BLaER1 (cell line): ENCODE data around the gene ZBTB46.
A peak's percentile ranks its signal among the peaks of the same experiment; 100 is the strongest.

ENCODE experiments used
- H3K27ac ChIP-seq: shearing (Covaris generic); formaldehyde crosslinking; 2 replicates; pipeline ENCODE4 v1.8.1; 2022
- H3K27me3 ChIP-seq: shearing (Covaris generic); formaldehyde crosslinking; 2 replicates; pipeline ENCODE4 v1.8.1; 2022
- H3K36me3 ChIP-seq: shearing (Covaris generic); formaldehyde crosslinking; 2 replicates; pipeline ENCODE4 v1.8.1; 2022
- H3K4me1 ChIP-seq: shearing (Covaris generic); formaldehyde crosslinking; 2 replicates; pipeline ENCODE4 v1.8.1; 2022
- H3K4me2 ChIP-seq: shearing (Covaris generic); formaldehyde crosslinking; 2 replicates; pipeline ENCODE4 v1.8.1; 2022
- H3K4me3 ChIP-seq: shearing (Covaris generic); formaldehyde crosslinking; 2 replicates; pipeline ENCODE4 v1.8.1; 2022
- H3K9ac ChIP-seq: shearing (Covaris generic); formaldehyde crosslinking; 2 replicates; pipeline ENCODE4 v1.8.1; 2022
- H3K9me3 ChIP-seq: shearing (Covaris generic); formaldehyde crosslinking; 2 replicates; pipeline ENCODE4 v1.8.1; 2022
- H4K20me1 ChIP-seq: shearing (Covaris generic); formaldehyde crosslinking; 2 replicates; pipeline ENCODE4 v1.8.1; 2022
- Cebpa-rat ChIP-seq: shearing (Covaris generic); IDR thresholded peaks from 2 replicates; pipeline ENCODE4 v1.8.1; 2022

The ZBTB46 gene

DNA sequence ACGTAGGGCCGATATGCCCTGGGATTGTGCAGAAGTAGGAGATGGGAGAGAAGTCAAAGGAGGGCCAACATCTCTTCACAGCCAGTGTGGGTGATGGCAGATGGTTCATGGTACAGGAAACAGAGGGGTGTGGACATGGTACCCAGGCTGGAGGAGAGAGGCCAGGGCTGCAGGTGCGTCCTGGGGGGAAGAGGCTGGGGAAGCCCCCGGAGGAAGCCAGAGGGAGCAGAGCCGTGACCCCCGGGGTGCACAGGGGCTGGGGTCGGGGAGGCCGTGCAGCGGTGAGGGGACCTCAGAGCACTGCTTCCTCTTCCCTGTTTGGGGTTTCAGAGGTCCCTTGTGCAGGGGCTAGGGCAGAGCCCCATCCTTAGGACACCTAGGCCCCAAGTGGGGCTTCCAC lies 11.2 kb upstream of the ZBTB46 start:
- Histone ChIP-seq H3K9me3 (no peaks in the 10 kb centered on the region), H3K27me3 (peaks cover 4% of the 10 kb centered on the region; the same call in 1 of the 2 replicates), H3K36me3 (no peaks in the 10 kb centered on the region), H4K20me1 (peaks cover 16% of the 10 kb centered on the region), H3K4me3 (0 out of 2 replicates have a peak overlapping the region, but pooled peaks have one; percentile 15), H3K9ac (no peak overlapping the region), H3K4me1 (peaks cover 100% of the 10 kb centered on the region), H3K27ac (peak overlapping the region; percentile 66), H3K4me2 (peak overlapping the region; percentile 96)
- TF ChIP-seq Cebpa-rat: no peak

DNA sequence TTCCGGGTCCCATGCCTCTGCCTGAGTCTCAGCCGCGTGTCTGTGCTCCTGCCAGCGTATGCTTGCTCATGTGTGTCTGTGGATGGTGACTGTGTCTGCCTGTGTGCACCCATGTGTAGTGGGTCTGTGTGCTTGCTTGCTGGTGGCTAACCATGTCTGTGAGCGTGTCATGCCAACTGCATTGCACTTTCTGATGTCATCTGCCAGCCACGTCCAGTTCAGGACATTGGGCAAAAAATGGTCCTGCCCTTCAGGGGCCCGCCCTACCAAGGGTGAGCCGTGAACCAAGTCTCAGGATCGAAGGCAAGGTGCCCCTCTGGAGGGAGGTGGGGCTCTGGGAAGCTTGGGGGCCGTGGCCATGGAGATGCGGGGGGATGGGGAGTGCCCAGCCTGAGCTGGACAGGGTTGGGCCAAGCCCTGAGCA lies 9.4 kb upstream of the ZBTB46 start:
- no peak overlapping the region for H3K4me3 ChIP-seq
- no peak overlapping the region for H3K9ac ChIP-seq
- peaks cover 21% of the 10 kb centered on the region for H4K20me1 ChIP-seq
- peaks cover 93% of the 10 kb centered on the region for H3K4me1 ChIP-seq
- no peaks in the 10 kb centered on the region for H3K9me3 ChIP-seq
- peaks cover 10% of the 10 kb centered on the region; the same call in 1 of the 2 replicates for H3K27me3 ChIP-seq
- H3K36me3 ChIP-seq: no peaks in the 10 kb centered on the region
- peak overlapping the region; percentile 96 for H3K4me2 ChIP-seq
- TF ChIP-seq Cebpa-rat: no peak
- 0 out of 2 replicates have a peak overlapping the region, but pooled peaks have one; percentile 30 for H3K27ac ChIP-seq

DNA sequence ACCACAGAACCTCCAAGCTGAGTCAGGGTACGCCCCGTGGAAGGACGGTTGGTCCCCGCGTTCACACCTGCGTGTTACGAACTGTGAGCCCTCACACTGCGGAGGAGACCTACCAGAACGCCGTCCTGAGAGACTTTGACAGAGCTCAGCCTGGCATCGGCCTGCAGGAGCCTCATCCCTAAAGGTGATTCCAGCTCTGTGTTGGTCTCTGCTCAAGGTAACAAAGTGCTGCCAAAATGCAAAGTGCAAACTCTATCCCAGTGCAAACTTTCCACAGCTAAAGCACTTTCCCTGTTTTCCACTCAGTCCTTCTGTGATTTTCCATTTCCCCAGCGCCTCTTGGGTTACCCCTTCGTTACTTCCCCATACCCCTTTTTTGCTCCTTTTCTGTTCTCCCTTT lies 8.6 kb upstream of the ZBTB46 start:
- no peak for TF ChIP-seq Cebpa-rat
- Histone ChIP-seq H3K36me3 (no peaks in the 10 kb centered on the region), H3K4me2 (peak overlapping the region; percentile 96), H3K27ac (no peak overlapping the region), H3K9me3 (no peaks in the 10 kb centered on the region), H3K9ac (no peak overlapping the region), H3K4me1 (peaks cover 93% of the 10 kb centered on the region), H3K4me3 (no peak overlapping the region), H4K20me1 (peaks cover 21% of the 10 kb centered on the region), H3K27me3 (peaks cover 10% of the 10 kb centered on the region; the same call in 1 of the 2 replicates)

DNA sequence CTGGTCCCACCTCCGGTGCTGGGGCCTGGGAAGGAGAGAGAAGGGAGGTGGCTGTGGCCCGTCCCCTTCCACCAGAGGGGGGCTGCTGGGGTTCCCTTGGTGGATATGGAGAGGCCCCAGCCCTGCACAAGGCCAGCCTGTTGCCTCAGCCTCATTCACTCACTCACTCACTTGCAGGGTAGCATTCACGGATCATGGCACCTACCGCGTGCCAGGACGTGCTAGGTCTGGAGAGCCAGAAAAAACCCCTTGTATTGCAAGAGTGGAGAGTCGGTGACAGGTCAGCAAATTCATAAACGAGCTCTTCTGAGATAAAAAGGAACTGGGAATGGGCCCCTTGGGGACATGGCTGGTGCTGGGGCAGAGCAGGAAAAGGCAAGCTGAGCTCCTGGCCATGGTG lies 6.4 kb upstream of the ZBTB46 start:
- H3K36me3 ChIP-seq: no peaks in the 10 kb centered on the region
- H3K4me2 ChIP-seq: peak overlapping the region; percentile 69
- H3K27ac ChIP-seq: no peak overlapping the region
- no peaks in the 10 kb centered on the region for H3K9me3 ChIP-seq
- peaks cover 26% of the 10 kb centered on the region for H3K27me3 ChIP-seq
- H3K4me1 ChIP-seq: peaks cover 77% of the 10 kb centered on the region
- H4K20me1 ChIP-seq: peaks cover 11% of the 10 kb centered on the region
- no peak overlapping the region for H3K9ac ChIP-seq
- H3K4me3 ChIP-seq: no peak overlapping the region
- TF ChIP-seq Cebpa-rat: no peak

DNA sequence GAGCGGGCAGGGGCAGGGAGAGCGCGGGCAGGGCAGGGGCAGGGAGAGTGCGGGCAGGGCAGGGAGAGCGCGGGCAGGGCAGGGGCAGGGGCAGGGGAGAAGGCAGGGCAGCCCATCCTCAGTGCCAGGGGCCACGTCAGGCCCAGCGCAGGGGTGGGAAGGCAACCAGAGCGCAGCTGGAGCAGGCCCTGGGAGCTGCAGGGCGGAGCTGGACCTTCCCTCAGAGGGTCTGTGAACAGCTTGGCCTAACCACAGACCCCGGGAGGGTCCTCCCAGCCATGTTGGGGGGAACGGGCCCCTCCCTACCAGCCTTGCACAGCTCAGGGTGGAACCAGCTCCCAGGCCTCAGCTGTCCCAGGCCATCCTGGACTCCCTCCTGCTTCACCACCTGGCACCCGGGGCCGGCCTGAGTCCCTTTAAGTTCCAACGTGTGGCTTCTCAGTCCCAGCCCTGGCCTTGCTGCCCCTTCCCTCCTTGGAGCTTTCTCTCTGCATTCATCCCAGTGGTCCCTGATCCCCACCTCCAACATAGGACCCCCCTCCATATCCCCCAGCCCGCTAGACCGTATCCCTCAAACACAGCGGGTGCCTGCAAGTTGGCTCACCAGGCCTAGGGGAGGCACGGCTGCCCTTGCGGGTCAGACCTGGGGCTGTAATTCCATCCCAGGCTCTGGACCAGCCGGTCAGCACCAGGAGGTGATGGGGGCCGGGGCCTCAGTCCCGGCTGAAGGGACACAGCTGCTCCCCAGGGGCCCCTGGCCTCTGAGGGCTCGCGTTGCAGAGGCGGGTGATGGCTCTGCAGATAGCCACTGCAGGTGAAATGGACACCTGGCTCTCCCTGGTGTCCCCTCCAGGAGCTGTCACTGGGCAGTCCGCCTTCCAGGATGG lies 5.6 kb upstream of the ZBTB46 start:
- H3K27ac ChIP-seq: no peak overlapping the region
- H3K4me1 ChIP-seq: peaks cover 75% of the 10 kb centered on the region
- peaks cover 19% of the 10 kb centered on the region for H4K20me1 ChIP-seq
- H3K36me3 ChIP-seq: no peaks in the 10 kb centered on the region
- TF ChIP-seq Cebpa-rat: no peak
- no peak overlapping the region for H3K9ac ChIP-seq
- H3K4me3 ChIP-seq: no peak overlapping the region
- no peaks in the 10 kb centered on the region for H3K9me3 ChIP-seq
- peak overlapping the region; percentile 69 for H3K4me2 ChIP-seq
- H3K27me3 ChIP-seq: peaks cover 34% of the 10 kb centered on the region

DNA sequence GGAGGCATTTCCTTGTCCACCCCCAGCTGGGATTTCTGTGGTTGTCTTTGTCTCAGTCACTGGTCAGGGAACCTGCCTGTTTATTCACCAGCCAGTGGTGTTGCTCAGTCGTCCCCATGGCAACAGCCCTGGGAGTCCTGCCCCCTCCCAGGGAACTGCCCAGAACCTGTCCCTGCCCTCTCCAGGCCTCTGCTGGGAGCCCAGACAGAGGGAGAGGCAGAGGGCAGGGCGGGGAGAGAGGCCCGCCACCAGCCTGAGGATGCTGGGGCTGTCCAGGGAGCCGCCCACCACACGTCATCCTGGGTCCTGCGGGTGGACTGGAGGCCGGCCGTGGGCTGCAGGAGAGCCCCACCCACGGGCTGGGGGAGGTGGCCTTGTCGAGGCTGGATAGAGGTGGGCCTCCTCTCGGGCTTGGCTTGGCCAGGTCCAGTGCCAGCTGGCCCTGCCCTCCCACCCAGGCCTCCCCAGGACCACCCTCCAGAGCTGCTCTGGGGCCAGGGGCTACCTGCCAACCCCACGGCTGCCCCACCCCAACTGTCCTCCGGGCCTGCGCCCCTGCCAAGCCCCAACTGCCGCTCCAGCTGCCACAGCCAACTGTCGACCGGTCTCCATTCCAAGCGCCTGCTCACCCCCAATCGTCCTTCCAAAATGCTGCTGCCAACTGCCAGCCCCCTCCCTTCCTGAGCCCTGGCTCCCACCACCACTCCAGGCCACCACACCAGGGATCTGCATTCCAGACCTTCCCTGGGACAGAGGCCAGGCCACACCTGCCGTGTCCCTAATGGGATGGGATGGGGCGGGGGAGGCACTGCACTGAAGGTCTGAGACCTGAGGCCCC lies 4.2 kb upstream of the ZBTB46 start:
- Histone ChIP-seq H3K4me1 (peaks cover 67% of the 10 kb centered on the region), H3K4me3 (no peak overlapping the region), H3K9ac (no peak overlapping the region), H3K27ac (no peak overlapping the region), H3K9me3 (no peaks in the 10 kb centered on the region), H3K4me2 (peak overlapping the region; percentile 51), H3K27me3 (peaks cover 47% of the 10 kb centered on the region), H3K36me3 (no peaks in the 10 kb centered on the region), H4K20me1 (peaks cover 25% of the 10 kb centered on the region)
- no peak for TF ChIP-seq Cebpa-rat

DNA sequence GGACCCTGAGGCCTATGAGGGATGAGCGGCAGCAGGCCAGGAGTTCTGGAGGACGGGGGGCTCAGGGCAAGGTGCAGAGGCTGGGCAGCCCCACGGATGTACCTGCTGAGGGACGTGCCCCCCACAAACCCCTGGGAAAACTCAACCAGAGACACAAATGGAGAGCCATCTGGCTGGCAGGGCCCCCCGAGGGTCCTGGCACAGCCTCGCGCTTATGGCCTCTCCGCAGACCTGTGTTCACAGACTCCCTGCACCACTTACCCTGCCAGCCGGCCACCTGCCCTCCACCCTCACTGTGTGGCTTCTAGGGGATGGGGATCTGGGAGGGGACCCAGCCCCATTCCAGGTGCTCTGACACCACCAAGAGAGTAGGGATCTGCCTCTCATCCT lies 3.4 kb upstream of the ZBTB46 start:
- H3K27me3 ChIP-seq: peaks cover 55% of the 10 kb centered on the region

DNA sequence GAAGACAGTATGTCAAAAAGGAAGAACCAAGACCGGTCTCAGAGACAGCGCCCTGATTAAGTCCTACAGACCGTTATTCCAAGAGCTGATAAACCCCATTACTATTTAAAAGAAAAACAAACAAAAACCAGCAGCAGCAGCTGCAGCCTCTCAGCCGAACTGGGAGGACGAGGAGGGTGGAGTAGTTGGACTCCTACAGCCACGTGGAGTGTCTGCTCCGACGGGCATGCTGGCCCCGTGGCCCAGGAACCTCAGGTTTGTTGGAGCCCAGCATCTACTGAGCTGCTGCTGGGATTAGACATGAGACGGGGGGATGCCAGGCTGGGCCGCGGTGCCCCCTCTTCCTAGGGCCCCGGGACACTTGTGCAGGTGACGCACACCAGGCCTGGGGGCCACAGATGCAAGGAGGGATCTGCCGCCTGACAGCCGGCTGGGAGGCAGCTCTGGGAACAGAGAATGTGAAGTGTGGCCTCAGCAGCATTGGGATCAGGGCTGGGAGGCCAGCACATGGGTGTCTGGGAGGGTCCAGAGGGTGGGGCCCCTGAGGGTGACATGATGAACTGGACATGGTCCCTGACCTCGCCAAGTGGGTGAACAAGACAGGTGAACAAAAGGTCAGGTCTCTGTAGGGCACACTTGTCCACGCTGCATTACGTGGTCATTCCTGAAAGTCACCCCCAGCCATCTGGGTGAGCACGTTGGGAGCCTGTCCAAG lies 2.9 kb upstream of the ZBTB46 start:
- Histone ChIP-seq H3K9ac (no peak overlapping the region), H3K27ac (no peak overlapping the region)

More for the DNA sequence above, 3.4 kb upstream of the ZBTB46 start:
- H3K4me1 ChIP-seq: peaks cover 67% of the 10 kb centered on the region
- no peak for TF ChIP-seq Cebpa-rat
- H3K9ac ChIP-seq: no peak overlapping the region
- H3K9me3 ChIP-seq: no peaks in the 10 kb centered on the region
- peaks cover 33% of the 10 kb centered on the region for H4K20me1 ChIP-seq
- H3K4me2 ChIP-seq: peak overlapping the region; percentile 51
- no peaks in the 10 kb centered on the region for H3K36me3 ChIP-seq
- H3K27ac ChIP-seq: no peak overlapping the region
- H3K4me3 ChIP-seq: no peak overlapping the region

DNA sequence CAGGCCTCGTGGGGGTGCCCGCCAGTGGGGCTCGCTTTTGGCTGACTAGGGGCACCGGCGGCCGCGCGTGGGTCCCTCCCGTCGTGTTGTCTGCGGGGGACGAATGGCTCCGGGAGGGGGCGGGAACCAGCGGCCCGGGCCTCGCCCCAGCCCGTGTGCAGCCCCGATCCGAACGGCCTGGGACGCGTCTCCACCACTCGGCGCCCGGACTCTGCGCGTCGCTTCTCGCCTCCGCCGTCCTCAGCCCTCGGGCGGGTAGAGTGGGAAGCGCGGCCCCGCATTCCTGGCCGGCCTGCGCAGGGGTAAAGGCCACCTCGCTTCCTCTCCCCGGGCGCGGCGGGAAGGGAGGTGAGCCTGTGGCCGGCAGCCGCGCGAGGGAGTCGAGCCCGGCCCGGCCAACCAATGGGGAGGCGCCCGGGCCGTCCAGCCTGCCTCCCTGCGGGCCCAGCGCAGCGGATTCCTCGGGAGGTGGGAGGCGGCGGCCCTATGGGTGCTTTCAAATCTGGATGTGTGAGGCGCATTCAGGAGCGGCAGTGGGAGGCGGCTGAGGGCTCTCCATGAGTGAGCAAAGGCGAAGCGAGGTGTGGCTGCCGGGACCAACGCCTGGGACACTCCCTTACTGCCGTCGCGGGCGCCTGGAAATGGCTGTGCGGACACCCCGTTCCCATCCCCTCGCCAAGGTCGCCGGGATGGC lies 1.1 kb upstream of the ZBTB46 start:
- Histone ChIP-seq H3K27ac (no peak overlapping the region), H3K4me2 (peak overlapping the region; percentile 93), H4K20me1 (peaks cover 48% of the 10 kb centered on the region), H3K9ac (no peak overlapping the region), H3K4me3 (peak overlapping the region; percentile 71), H3K4me1 (peaks cover 49% of the 10 kb centered on the region), H3K27me3 (peaks cover 71% of the 10 kb centered on the region), H3K9me3 (no peaks in the 10 kb centered on the region), H3K36me3 (no peaks in the 10 kb centered on the region)
- TF ChIP-seq Cebpa-rat: no peak

More for the DNA sequence above, 2.9 kb upstream of the ZBTB46 start:
- H3K27me3 ChIP-seq: peaks cover 60% of the 10 kb centered on the region
- no peak overlapping the region for H3K4me3 ChIP-seq
- no peaks in the 10 kb centered on the region for H3K36me3 ChIP-seq
- H3K9me3 ChIP-seq: no peaks in the 10 kb centered on the region
- H4K20me1 ChIP-seq: peaks cover 38% of the 10 kb centered on the region
- H3K4me1 ChIP-seq: peaks cover 67% of the 10 kb centered on the region
- peak overlapping the region; percentile 51 for H3K4me2 ChIP-seq
- no peak for TF ChIP-seq Cebpa-rat
